T-helper 17 cell (primary cell): Measurements from ENCODE around the gene IQSEC1. TPM values are rescaled to one million over a fixed set of nuclear protein-coding genes. Genes with fewer than 3 reads are reported as not detected.

Experiments used
- total RNA-seq, 4 donors: library from RNA in 2 of 4; stranded (reverse) in 2 of 4; gene quantifications; one replicate each; pipeline ENCODE4 v1.2.3 and lab custom pipeline; 2022 to 2026

Gene IQSEC1
- total RNA-seq, 2 donors from 2014 or later, result 114 to 128 TPM

Other genes starting within 250 kb of the IQSEC1 start
- gene RPL32, start 231.9 kb downstream of the IQSEC1 start, total RNA-seq, result 1,000 to 10,000 TPM; 3,315 to 3,401 TPM